ENCODE results near the gene CDC42EP3.

DNA sequence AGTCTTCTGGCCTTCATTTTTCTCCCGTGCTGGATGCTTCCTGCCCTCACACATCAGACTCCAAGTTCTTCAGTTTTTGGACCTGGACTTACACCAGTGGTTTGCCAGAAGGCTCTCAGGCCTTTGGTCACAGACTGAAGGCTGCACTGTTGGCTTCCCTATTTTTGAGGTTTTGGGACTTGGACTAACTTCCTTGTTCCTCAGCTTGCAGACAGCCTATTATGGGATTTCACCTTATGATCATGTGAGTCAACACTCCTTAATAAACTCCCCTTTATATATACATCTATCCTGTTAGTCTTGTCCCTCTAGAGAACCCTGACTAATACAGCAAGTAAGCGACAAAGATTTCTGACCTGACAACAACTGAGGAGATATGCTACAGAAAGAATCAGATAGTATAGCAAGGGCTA is 7.2 kb downstream of the CDC42EP3 start:
- TF ChIP-seq, protein P1, sequence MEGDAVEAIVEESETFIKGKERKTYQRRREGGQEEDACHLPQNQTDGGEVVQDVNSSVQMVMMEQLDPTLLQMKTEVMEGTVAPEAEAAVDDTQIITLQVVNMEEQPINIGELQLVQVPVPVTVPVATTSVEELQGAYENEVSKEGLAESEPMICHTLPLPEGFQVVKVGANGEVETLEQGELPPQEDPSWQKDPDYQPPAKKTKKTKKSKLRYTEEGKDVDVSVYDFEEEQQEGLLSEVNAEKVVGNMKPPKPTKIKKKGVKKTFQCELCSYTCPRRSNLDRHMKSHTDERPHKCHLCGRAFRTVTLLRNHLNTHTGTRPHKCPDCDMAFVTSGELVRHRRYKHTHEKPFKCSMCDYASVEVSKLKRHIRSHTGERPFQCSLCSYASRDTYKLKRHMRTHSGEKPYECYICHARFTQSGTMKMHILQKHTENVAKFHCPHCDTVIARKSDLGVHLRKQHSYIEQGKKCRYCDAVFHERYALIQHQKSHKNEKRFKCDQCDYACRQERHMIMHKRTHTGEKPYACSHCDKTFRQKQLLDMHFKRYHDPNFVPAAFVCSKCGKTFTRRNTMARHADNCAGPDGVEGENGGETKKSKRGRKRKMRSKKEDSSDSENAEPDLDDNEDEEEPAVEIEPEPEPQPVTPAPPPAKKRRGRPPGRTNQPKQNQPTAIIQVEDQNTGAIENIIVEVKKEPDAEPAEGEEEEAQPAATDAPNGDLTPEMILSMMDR (conservative IDR thresholded peaks at IDR 0.05), result no peak
- no peak for TF ChIP-seq ZFX (IDR thresholded peaks at IDR 0.05)

All from C4-2B (cell line).